PC-3 (cell line): ENCODE data around the gene ZNF687. TPM values are rescaled to one million over a fixed set of nuclear protein-coding genes. Genes with fewer than 3 reads are reported as not detected.

ENCODE experiments used
- ATAC-seq: fragments of 200-7000 bp; cut with Tn5 transposase; 2 replicates; pipeline ENCODE4 v1.9.1; 2020; ENCODE audit warnings: mild to moderate bottlenecking, moderate library complexity
- BruUV-seq: library from RNA; stranded (reverse); fragments of 400-500 nt; replicated peaks from 2 replicates; lab custom pipeline; 2021; lab: Mats Ljungman, UMichigan
- CTCF ChIA-PET: fragments of 300-600 bp; sonication (Branson Sonifier 250); formaldehyde crosslinking; loops from one replicate; lab custom pipeline; 2022; ENCODE audit warnings: antibody characterized with exemption; lab: Charles Lee
- POLR2A ChIA-PET: fragments of 300-600 bp; sonication (Branson Sonifier 250); formaldehyde crosslinking; loops from one replicate; lab custom pipeline; 2022; ENCODE audit warnings: antibody characterized with exemption; ENCODE audit not compliant: unreplicated experiment; lab: Charles Lee
- DNase-seq: peaks from one replicate; pipeline ENCODE4 v3.0.0-alpha.2; 2015
- H2AFZ ChIP-seq: fragments of 300-600 bp; sonication (generic); 2 replicates; pipeline ENCODE4 v1.6.0; 2016; ENCODE audit warnings: antibody characterized with exemption, low read length
- H3F3A ChIP-seq: fragments of 300-600 bp; sonication (generic); one replicate; pipeline ENCODE4 v1.6.0; 2017; ENCODE audit warnings: antibody characterized with exemption, low read length, control low read depth, mild to moderate bottlenecking; ENCODE audit not compliant: unreplicated experiment
- H3K27ac ChIP-seq: fragments of 300-600 bp; sonication (generic); 2 replicates; pipeline ENCODE4 v1.5.1; 2016; ENCODE audit warnings: mild to moderate bottlenecking, low read length
- H3K27me3 ChIP-seq: fragments of 300-600 bp; sonication (generic); 2 replicates; pipeline ENCODE4 v1.6.1; 2016; ENCODE audit warnings: low read length, mixed read lengths
- H3K36me3 ChIP-seq: fragments of 300-600 bp; sonication (generic); 2 replicates; pipeline ENCODE4 v1.6.1; 2016; ENCODE audit warnings: low read depth, mixed run types, low read length, mixed read lengths
- H3K4me1 ChIP-seq: fragments of 300-600 bp; sonication (generic); 2 replicates; pipeline ENCODE4 v1.5.1; 2016; ENCODE audit warnings: low read length; ENCODE audit not compliant: insufficient read depth
- H3K4me2 ChIP-seq: fragments of 300-600 bp; sonication (generic); 2 replicates; pipeline ENCODE4 v1.6.0; 2016; ENCODE audit warnings: low read length
- H3K4me3 ChIP-seq: fragments of 300-600 bp; sonication (generic); 2 replicates; pipeline ENCODE4 v1.5.1; 2016; ENCODE audit warnings: mild to moderate bottlenecking, low read length, mixed read lengths
- H3K79me2 ChIP-seq: fragments of 300-600 bp; sonication (generic); 2 replicates; pipeline ENCODE4 v1.6.1; 2017; ENCODE audit warnings: low read length, mixed read lengths
- H3K9ac ChIP-seq: fragments of 300-600 bp; sonication (generic); 2 replicates; pipeline ENCODE4 v1.6.0; 2016; ENCODE audit warnings: mild to moderate bottlenecking, low read length
- H3K9me2 ChIP-seq: fragments of 300-600 bp; sonication (generic); replicated peaks from 2 replicates; pipeline ENCODE4 v1.6.1; 2016; ENCODE audit warnings: mixed run types, low read length, mixed read lengths
- H3K9me3 ChIP-seq: fragments of 300-600 bp; sonication (generic); 2 replicates; pipeline ENCODE4 v1.6.1; 2016; ENCODE audit warnings: low read length, mixed read lengths
- H4K20me1 ChIP-seq: fragments of 300-600 bp; sonication (generic); 2 replicates; pipeline ENCODE4 v1.6.1; 2016; ENCODE audit warnings: low read length, mixed read lengths
- CTCF ChIP-seq: fragments of 300-600 bp; sonication (generic); conservative IDR thresholded peaks from 2 replicates; pipeline ENCODE4 v1.5.1; 2017; ENCODE audit warnings: antibody characterized with exemption, low read depth, mild to moderate bottlenecking, low read length
- EZH2 ChIP-seq: fragments of 300-600 bp; sonication (generic); IDR thresholded peaks from one replicate; pipeline ENCODE4 v1.6.1; 2017; ENCODE audit warnings: antibody characterized with exemption, mild to moderate bottlenecking, low read length; ENCODE audit not compliant: unreplicated experiment
- EZH2phosphoT487 ChIP-seq: fragments of 300-600 bp; sonication (generic); IDR thresholded peaks from 2 replicates; pipeline ENCODE4 v1.6.1; 2018; ENCODE audit warnings: mild to moderate bottlenecking, antibody characterized with exemption, low read length, borderline replicate concordance
- intact Hi-C: fragments of 100-400 bp; cut with micrococcal nuclease; formaldehyde crosslinking; loops from 2 replicates; pipeline ENCODE4 v1.9.0; 2023
- total RNA-seq: library from RNA; depleted of rRNA; stranded (reverse); fragments of >200 nt; gene quantifications from 2 replicates; pipeline ENCODE4 v1.2.3, GENCODE V29; 2014

ZNF687 gene
- total RNA-seq, 1 experiment from 2014 or later = 24.6 TPM

GRCh38 chr1:151327903-151328674 is 46.0 kb downstream of the ZNF687 start:
- Histone ChIP-seq H3K36me3 (peaks cover 11% of the 10 kb centered on the region), H2AFZ (peak overlapping the region; percentile 91), H3K9me2 (no peaks in the 10 kb centered on the region), H3K4me2 (peak overlapping the region; percentile 98), H3K4me3 (peak overlapping the region; percentile 72), H3F3A (no peaks in the 10 kb centered on the region), H4K20me1 (no peaks in the 10 kb centered on the region; the same call in 1 of the 2 replicates), H3K27ac (peak overlapping the region; percentile 6; the same call in 1 of the 2 replicates), H3K79me2 (peaks cover 41% of the 10 kb centered on the region), H3K9ac (peak overlapping the region; percentile 92), H3K4me1 (peaks cover 37% of the 10 kb centered on the region), H3K9me3 (no peaks in the 10 kb centered on the region), H3K27me3 (no peaks in the 10 kb centered on the region)
- intact Hi-C loops = loop anchor here (1.0 to 5.0 kb wide), 4 partner anchors 13 to 131 kb away; partner anchors contain the start of genes PIP5K1A and ZNF687
- CTCF ChIA-PET = interaction anchor here (0.6 to 4.2 kb wide), 3 partner anchors 12 to 212 kb away, joined by 5 to 35 read pairs (median 5); no protein-coding TSS in a partner anchor
- ATAC-seq (peak; percentile 10), DNase-seq (no peak)
- POLR2A ChIA-PET = interaction anchor here (0.6 to 1.1 kb wide), 5 partner anchors 14 to 660 kb away, joined by 3 to 8 read pairs (median 7); no protein-coding TSS in a partner anchor
- TF ChIP-seq EZH2phosphoT487 = no peak
- TF ChIP-seq CTCF = no peak
- TF ChIP-seq EZH2 = no peak
- BruUV-seq = TSS peak; percentile 79

GRCh38 chr1:151334822-151335221 is 52.7 kb downstream of the ZNF687 start:
- ChIA-PET CTCF (no interaction called here), POLR2A (no interaction called here)
- no peak for ATAC-seq
- TF ChIP-seq CTCF (no peak), EZH2 (no peak), EZH2phosphoT487 (no peak)
- intact Hi-C loops = no loop called here
- Histone ChIP-seq H3K4me2 (no peak overlapping the region), H2AFZ (no peak overlapping the region), H3F3A (no peaks in the 10 kb centered on the region), H3K4me1 (no peaks in the 10 kb centered on the region), H3K36me3 (no peaks in the 10 kb centered on the region), H3K4me3 (no peak overlapping the region), H3K79me2 (no peaks in the 10 kb centered on the region), H3K9me3 (no peaks in the 10 kb centered on the region), H3K27ac (no peak overlapping the region), H3K9ac (no peak overlapping the region), H3K27me3 (no peaks in the 10 kb centered on the region), H4K20me1 (no peaks in the 10 kb centered on the region), H3K9me2 (no peaks in the 10 kb centered on the region)
- BruUV-seq = no TSS peak
- DNase-seq = no peak

- Histone ChIP-seq H2AFZ (no peak overlapping the region), H3K9ac (no peak overlapping the region), H3K27ac (no peak overlapping the region), H3K9me3 (no peaks in the 10 kb centered on the region), H3K4me3 (no peak overlapping the region), H3K36me3 (no peaks in the 10 kb centered on the region), H3K79me2 (no peaks in the 10 kb centered on the region), H3F3A (no peaks in the 10 kb centered on the region), H3K4me2 (no peak overlapping the region), H4K20me1 (no peaks in the 10 kb centered on the region), H3K4me1 (peaks cover 3% of the 10 kb centered on the region; the same call in 1 of the 2 replicates), H3K27me3 (no peaks in the 10 kb centered on the region), H3K9me2 (no peaks in the 10 kb centered on the region)
- POLR2A ChIA-PET = interaction anchor here (0.7 kb wide), 1 partner anchor 11 kb away, joined by 3 read pairs; the partner anchor contains the start of gene RFX5
- CTCF ChIA-PET = interaction anchor here (1.1 kb wide), 1 partner anchor 36 kb away, joined by 6 read pairs; no protein-coding TSS in a partner anchor
- TF ChIP-seq CTCF (no peak), EZH2phosphoT487 (no peak), EZH2 (no peak)
- DNase-seq = no peak
- no TSS peak for BruUV-seq
- no peak for ATAC-seq
- intact Hi-C loops = no loop called here
Observed at GRCh38 chr1:151336556-151336955, 54.5 kb downstream of the ZNF687 start.
